Right lobe of liver (tissue), 6 donors: ENCODE measurements around the gene REXO5. TPM values are rescaled to one million over a fixed set of nuclear protein-coding genes. Genes with fewer than 3 reads are reported as not detected.
A peak's percentile ranks its signal among the peaks of the same experiment; 100 is the strongest.

Source experiments
- ATAC-seq, 4 donors: fragments of 200-7000 bp; cut with Tn5 transposase; one replicate each; pipeline ENCODE4 v1.9.1; 2020; ENCODE audit warnings: mild to moderate bottlenecking in 4 of 4, moderate library complexity in 4 of 4
- DNase-seq, 3 donors: peaks; one replicate each; pipeline ENCODE4 v3.0.0-alpha.2; 2020
- H3K27ac ChIP-seq, 3 donors: fragments of 200-600 bp; one replicate each; pipeline ENCODE4 v1.8.0; 2022
- H3K27me3 ChIP-seq, 2 donors: fragments of 200-600 bp; one replicate each; pipeline ENCODE4 v1.8.0; 2022
- H3K36me3 ChIP-seq, 4 donors: fragments of 200-600 bp; sonication (generic) in 1 of 4; one replicate each; pipeline versions ENCODE4 v1.5.1 to v1.8.0; 2017 to 2022; ENCODE audit warnings: control low read depth in 1 of 4
- H3K4me1 ChIP-seq, 4 donors: fragments of 200-600 bp; sonication (generic) in 1 of 4; one replicate each; pipeline versions ENCODE4 v1.5.1 to v1.8.0; 2017 to 2022; ENCODE audit warnings: control low read depth in 1 of 4
- H3K4me3 ChIP-seq, 3 donors: fragments of 200-600 bp; one replicate each; pipeline ENCODE4 v1.8.0; 2022
- H3K9me3 ChIP-seq, 4 donors: fragments of 200-600 bp; sonication (generic) in 1 of 4; one replicate each; pipeline versions ENCODE4 v1.5.1 to v1.8.0; 2017 to 2022; ENCODE audit warnings: control low read depth in 1 of 4
- POLR2A ChIP-seq: fragments of 450-650 bp; IDR thresholded peaks from one replicate; pipeline ENCODE4 v1.6.1; 2017; ENCODE audit warnings: antibody characterized with exemption, mild to moderate bottlenecking
- WGBS: methylation state at CpG from one replicate; pipeline ENCODE4 v1.1.6; 2018; ENCODE audit warnings: low coverage, low lambda C conversion rate; ENCODE audit not compliant: insufficient coverage; ENCODE audit errors: missing lambda C conversion rate; 5-methylcytosine and 5-hydroxymethylcytosine counted together
- intact Hi-C, 2 donors: fragments of 100-400 bp; cut with DNase I; formaldehyde crosslinking; loops; one replicate each; pipeline versions ENCODE4 v1.11.2 to v1.14.1; 2022
- total RNA-seq, 6 experiments: library from RNA; depleted of rRNA in 2 of 6; stranded (reverse); fragments of >200 nt in 2 of 6; fragmentation: NEBNext Ultra II Directional in 3 of 6; extraction: Animal tissue kit (Norgen Biotek cat#: 25700) in 3 of 6; gene quantifications; one replicate each; pipeline versions ENCODE4 v1.1.0 to v1.2.4, GENCODE V29; 2016 to 2023
- TF ChIP-seq, protein P1 (sequence below), 4 donors: fragments of 200-600 bp in 3 of 4; fragments of 450-650 bp in 1 of 4; IDR thresholded peaks; one replicate each; pipeline versions ENCODE4 v1.5.1 to v1.8.0; 2016 to 2022; ENCODE audit warnings: antibody characterized with exemption in 4 of 4, mild to moderate bottlenecking in 2 of 4
- donor health status: DM: no; HTN: yes; CAD: no.
- donor health status: DM: no; HTN: no; CAD: no.
- donor health status: DM: no; HTN: no; CAD: no.
- donor health status: DM: no; HTN: yes; CAD: no.
- donor health status: DM: no; HTN: yes; CAD: no.

Gene REXO5
- total RNA-seq, 6 experiments from 2014 or later = 1.1 to 2.9 (median 2.4) TPM

DNA sequence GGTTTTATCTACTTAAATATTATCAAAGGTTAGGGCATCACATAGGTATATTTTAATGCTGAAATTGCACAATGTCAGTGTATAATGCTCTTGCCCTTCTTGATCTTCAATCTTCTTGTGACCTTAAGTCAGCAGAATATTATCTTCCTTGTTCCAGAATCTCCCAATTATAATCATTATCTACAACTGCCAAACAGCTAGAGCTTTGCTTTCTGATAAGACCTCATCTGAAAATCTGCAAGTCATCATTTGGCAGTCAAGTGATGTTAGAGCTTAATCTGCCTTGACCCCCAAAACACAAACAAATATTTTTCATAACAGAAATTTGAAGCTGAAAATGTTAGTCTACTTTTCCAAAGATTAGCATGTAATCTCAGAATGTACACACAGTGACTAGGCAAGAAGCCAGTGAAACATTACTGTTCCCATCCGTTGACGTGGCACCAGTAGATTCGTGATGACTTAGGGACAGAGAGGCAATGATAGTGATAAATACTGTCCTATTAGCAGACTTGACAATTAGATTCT is 19.8 kb downstream of the REXO5 start:
- Histone ChIP-seq H3K9me3 (no peaks in the 10 kb centered on the region), H3K27ac (no peak overlapping the region), H3K36me3 (no peaks in the 10 kb centered on the region), H3K4me1 (no peaks in the 10 kb centered on the region), H3K27me3 (no peaks in the 10 kb centered on the region), H3K4me3 (no peak overlapping the region)
- ATAC-seq = peak in 3 of 4 donors; percentile 18 to 77 (median 28)
- TF ChIP-seq, protein P1, sequence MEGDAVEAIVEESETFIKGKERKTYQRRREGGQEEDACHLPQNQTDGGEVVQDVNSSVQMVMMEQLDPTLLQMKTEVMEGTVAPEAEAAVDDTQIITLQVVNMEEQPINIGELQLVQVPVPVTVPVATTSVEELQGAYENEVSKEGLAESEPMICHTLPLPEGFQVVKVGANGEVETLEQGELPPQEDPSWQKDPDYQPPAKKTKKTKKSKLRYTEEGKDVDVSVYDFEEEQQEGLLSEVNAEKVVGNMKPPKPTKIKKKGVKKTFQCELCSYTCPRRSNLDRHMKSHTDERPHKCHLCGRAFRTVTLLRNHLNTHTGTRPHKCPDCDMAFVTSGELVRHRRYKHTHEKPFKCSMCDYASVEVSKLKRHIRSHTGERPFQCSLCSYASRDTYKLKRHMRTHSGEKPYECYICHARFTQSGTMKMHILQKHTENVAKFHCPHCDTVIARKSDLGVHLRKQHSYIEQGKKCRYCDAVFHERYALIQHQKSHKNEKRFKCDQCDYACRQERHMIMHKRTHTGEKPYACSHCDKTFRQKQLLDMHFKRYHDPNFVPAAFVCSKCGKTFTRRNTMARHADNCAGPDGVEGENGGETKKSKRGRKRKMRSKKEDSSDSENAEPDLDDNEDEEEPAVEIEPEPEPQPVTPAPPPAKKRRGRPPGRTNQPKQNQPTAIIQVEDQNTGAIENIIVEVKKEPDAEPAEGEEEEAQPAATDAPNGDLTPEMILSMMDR (IDR thresholded peaks at IDR 0.05) = no peak
- TF ChIP-seq POLR2A = no peak
- intact Hi-C loops = no loop called here
- DNase-seq = no peak
- 33% methylated on average over 3 of the region's 3 CpGs for WGBS

DNA sequence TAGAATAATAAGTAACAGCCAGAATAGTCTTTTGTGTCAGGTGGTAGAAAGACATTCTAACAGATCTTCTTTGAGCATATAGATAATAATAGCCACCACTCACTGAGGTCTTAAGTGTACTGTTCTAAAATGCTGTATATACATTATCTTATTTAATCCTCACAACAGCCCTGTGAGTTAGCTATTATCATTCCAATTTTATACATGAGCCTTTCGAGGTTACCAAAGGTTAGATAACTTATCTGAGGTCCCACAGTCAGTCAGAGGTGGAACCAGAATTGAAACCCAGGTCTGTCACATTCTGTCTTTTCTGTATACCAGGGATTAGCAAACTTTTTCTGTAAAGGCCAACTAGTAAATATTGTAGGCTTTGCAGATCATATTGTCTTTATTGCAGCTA is 23.2 kb downstream of the REXO5 start:
- no peak for DNase-seq
- H3K4me3 ChIP-seq = no peak overlapping the region
- intact Hi-C loops = no loop called here
- H3K27ac ChIP-seq = no peak overlapping the region
- no peak for ATAC-seq
- no peaks in the 10 kb centered on the region for H3K27me3 ChIP-seq
- H3K4me1 ChIP-seq = no peaks in the 10 kb centered on the region
- 100% methylated on average over 1 of the region's 1 CpG for WGBS
- H3K9me3 ChIP-seq = no peaks in the 10 kb centered on the region
- H3K36me3 ChIP-seq = no peaks in the 10 kb centered on the region
- no peak for TF ChIP-seq POLR2A
- TF ChIP-seq, protein P1 (IDR thresholded peaks at IDR 0.05) = no peak

DNA sequence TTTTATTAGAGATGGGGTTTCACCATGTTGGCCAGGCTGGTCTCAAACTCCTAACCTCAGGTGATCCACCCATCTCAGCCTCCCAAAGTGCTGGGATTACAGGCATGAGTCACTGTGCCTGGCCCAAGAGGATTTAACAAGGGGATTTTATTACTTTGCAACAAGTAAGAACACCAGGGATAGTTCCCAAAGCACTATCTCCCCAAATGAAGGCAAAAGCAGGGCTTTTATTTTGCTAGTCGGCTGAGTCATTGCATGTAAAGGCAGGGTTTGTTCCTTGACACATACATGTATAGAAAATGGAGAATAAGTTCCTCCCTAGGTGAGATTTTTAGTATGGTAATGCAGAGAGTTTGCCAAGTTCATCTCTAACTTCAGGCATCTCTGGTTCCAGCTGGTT is 24.0 kb downstream of the REXO5 start:
- H3K27ac ChIP-seq = no peak overlapping the region
- DNase-seq (no peak), ATAC-seq (no peak)
- H3K9me3 ChIP-seq = no peaks in the 10 kb centered on the region
- H3K4me1 ChIP-seq = no peaks in the 10 kb centered on the region
- 75% methylated on average over 1 of the region's 1 CpG for WGBS
- intact Hi-C loops = no loop called here
- H3K27me3 ChIP-seq = no peaks in the 10 kb centered on the region
- TF ChIP-seq POLR2A = no peak
- TF ChIP-seq, protein P1 (IDR thresholded peaks at IDR 0.05) = no peak
- no peaks in the 10 kb centered on the region for H3K36me3 ChIP-seq
- no peak overlapping the region for H3K4me3 ChIP-seq

DNA sequence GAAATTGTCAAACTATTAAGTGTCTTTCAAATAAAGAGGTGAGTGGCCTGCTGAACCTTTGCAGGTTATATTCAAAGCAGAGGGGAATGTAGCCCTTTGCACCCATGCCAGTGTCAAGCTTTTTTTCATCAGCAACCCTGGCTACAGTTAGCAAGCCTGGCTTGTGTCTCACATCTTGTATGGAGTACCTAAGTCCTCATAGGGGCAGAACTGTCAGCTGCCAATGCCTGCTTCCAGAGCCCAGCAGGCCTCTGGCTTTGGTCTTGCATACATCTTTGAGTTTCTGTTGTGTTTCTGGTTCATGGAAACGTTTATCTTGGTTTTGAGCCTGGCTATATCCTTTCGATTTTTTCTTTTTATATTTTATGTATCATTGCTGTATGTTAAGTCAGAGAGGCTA is 26.8 kb downstream of the REXO5 start:
- TF ChIP-seq, protein P1 (IDR thresholded peaks at IDR 0.05) = no peak
- TF ChIP-seq POLR2A = no peak
- ATAC-seq (no peak), DNase-seq (no peak)
- no peaks in the 10 kb centered on the region for H3K27me3 ChIP-seq
- WGBS = 85% methylated on average over 2 of the region's 2 CpGs
- H3K27ac ChIP-seq = no peak overlapping the region
- no peak overlapping the region for H3K4me3 ChIP-seq
- H3K4me1 ChIP-seq = no peaks in the 10 kb centered on the region
- intact Hi-C loops = no loop called here
- no peaks in the 10 kb centered on the region for H3K9me3 ChIP-seq
- no peaks in the 10 kb centered on the region for H3K36me3 ChIP-seq

DNA sequence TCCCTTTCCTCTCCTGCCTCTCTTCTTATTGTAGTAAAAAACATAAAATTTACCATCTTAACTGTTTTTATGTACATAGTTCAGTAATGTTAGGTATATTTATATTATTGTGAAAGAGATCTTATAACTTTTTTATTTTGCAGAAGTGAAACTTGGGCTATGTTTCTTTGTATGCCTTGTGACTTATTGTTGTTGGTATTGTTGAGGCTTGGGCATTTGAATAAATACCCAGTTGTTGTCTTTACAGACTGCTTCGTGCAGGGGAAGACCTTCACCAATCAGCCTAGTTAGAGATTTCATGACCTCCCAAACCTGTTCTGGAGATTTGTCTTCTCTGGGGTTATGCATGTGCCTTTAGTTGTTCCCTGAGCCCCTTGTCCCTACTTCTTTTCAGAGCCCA is 31.9 kb downstream of the REXO5 start:
- Histone ChIP-seq H3K27me3 (no peaks in the 10 kb centered on the region), H3K9me3 (no peaks in the 10 kb centered on the region), H3K4me1 (no peaks in the 10 kb centered on the region), H3K27ac (no peak overlapping the region), H3K4me3 (no peak overlapping the region), H3K36me3 (no peaks in the 10 kb centered on the region)
- DNase-seq (no peak), ATAC-seq (no peak)
- no peak for TF ChIP-seq POLR2A
- TF ChIP-seq, protein P1 (IDR thresholded peaks at IDR 0.05) = no peak
- 54% methylated on average over 1 of the region's 1 CpG for WGBS
- intact Hi-C loops = no loop called here
